Measurements from ENCODE around the gene SUCNR1.

DNA sequence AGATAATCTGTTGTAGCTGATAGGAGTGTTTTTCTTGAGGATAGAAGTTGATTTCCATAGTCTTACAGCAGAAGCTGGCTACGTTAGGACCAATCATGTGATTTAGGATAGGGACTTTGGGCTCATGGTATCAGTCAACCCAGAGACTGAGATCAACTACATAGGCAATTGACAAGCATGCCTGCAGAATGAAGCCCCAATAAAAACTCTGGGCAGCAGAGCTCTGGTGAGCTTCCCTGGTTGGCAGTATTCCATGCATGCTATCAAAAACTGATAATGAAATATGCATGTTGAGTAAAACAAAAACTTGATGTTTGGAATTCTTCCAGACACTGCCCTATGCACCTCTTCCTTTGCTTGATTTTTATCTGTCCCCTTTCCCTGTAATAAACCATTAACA is 38.0 kb downstream of the SUCNR1 start:
- TF ChIP-seq CTCF (IDR thresholded peaks at IDR 0.05), result no peak
- no peak for TF ChIP-seq POLR2A (IDR thresholded peaks at IDR 0.05)
- no peak for TF ChIP-seq POLR2AphosphoS5 (IDR thresholded peaks at IDR 0.05)
- no peak for TF ChIP-seq EP300 (IDR thresholded peaks at IDR 0.05)
